Measurements from ENCODE around the gene RFX3.

- TF ChIP-seq CTCF (IDR thresholded peaks at IDR 0.05; ENCODE audit: insufficient read depth, low read length) (no peak), GABPA (IDR thresholded peaks at IDR 0.05; ENCODE audit: low read depth) (no peak), SPI1 (IDR thresholded peaks at IDR 0.05; ENCODE audit: borderline replicate concordance, low read depth) (no peak), REST (IDR thresholded peaks at IDR 0.05; ENCODE audit: insufficient replicate concordance, low read depth) (no peak), POLR2AphosphoS5 (IDR thresholded peaks at IDR 0.05; ENCODE audit: low read depth) (no peak)
Observed at GRCh38 chr9:3436629-3437420, 89.0 kb downstream of the RFX3 start.

All from HL-60 (cell line).